GM20431 (cell line): ENCODE results near the gene NLRP4.
"Not testable (repeated sequence)": the region's sequence is repeated elsewhere in the genome, so short reads cannot be mapped to it uniquely, and the experiment has no call there.

ENCODE experiments used
- in situ Hi-C: fragments of 300-500 bp; cut with MseI, MboI; formaldehyde crosslinking; loops from one replicate; pipeline ENCODE4 v1.15.0; 2020; ENCODE audit warnings: low sequenced_read_pairs; ENCODE audit not compliant: unreplicated experiment

The NLRP4 gene

DNA sequence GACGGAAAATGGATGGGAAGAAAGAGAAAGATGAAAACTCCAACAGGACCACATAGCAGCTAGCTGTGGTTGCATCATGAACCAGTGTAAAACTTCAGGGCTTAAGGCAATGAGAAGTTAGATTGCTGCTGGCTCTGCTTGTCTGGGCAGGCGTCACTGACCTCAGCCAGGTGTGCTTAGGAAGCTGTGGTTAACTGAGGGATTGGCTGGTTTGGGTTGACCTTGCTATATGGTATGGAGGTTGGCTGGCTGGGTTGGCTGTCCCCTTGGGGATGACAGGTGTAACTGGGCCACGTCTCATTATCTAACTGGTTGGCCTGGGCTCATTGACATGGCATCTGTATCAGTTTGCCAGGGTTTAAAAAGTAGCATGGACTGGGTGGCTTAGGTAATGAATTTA lies 40.9 kb downstream of the NLRP4 start:
- in situ Hi-C loops, result no loop called here

- in situ Hi-C loops, result no loop called here
Observed at GRCh38 chr19:55882626-55883025, 46.3 kb downstream of the NLRP4 start.

GRCh38 chr19:55898911-55899310 lies 62.6 kb downstream of the NLRP4 start:
- in situ Hi-C loops, result no loop called here

- in situ Hi-C loops, result no loop called here
Observed at GRCh38 chr19:55901369-55902079, 65.2 kb downstream of the NLRP4 start.

GRCh38 chr19:55902080-55902751 lies 65.9 kb downstream of the NLRP4 start:
- in situ Hi-C loops, result no loop called here

- in situ Hi-C loops, result no loop called here
Observed at GRCh38 chr19:55907286-55907685, 70.9 kb downstream of the NLRP4 start.

- in situ Hi-C loops, result no loop called here
Observed at GRCh38 chr19:55907746-55908145, 71.4 kb downstream of the NLRP4 start.

GRCh38 chr19:55909801-55910200 lies 73.5 kb downstream of the NLRP4 start:
- in situ Hi-C loops, result no loop called here

DNA sequence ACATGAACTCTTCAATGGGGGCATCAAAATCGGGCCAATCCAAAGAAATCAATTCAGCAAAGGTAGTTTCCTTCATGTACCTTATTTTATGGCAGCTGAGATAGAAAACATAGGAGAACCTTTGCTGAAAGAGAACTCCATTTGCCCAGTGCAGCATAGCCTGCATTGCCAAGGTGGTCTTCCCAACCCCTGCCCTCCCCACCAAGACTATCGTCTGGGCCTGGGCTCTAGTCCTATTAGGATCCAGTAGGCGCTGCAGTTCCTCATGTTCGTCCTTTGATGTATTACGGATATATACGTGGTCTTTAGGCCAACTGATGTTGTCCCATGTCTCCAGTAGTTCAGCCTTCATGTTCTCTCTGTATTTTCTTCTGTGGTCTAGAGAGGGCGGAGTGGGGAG lies 76.6 kb downstream of the NLRP4 start:
- in situ Hi-C loops, result no loop called here

DNA sequence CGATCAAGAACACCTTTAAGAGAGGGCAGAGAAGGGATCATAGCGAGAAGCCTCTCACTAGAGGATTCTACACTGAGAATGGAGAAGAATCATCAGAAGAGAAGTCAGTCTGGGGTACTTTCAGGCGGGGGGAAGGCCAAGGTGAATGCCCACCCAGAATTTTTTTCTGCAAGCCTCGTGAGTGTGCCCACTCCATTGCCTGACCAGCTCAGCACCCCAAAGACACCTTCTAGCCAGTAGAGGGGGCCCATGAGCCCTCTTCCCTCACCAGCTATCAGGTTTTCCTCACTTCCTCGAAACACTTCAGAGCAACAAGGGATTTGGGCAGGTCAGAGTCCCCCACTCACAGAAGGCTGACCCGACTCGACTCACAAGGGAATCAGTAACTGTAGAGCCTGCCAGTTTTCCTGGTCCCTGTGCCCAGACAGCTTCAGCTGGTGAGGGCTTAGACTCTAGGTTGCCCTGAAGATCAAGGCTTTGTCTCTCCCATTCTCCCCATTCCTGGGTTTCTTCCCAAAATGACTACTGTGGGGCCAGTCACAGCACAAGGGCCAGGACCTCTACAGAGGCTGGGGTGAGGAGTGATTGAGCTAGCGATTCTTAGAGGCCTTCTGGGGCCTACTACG lies 77.4 kb downstream of the NLRP4 start:
- in situ Hi-C loops, result no loop called here

DNA sequence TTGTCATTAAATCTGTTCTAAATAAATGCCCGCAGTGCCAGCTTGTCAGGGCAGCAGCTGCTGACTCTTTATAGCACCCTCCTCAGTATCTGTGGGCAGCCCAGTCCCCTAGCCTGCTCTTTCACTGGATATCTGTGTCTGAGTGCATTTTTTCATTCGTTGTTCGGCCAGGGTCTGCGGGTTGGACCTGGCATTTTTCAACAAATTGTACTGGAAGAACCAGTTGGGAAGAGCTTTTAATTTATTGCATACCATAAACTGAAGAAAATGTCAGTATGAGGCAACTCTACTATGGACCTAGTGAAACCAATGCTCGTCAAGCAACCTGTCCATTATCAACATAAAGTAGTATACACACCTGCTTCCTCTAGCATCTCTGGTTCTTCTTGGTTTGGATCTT lies 87.2 kb downstream of the NLRP4 start:
- in situ Hi-C loops, result no loop called here

- in situ Hi-C loops, result no loop called here
Observed at GRCh38 chr19:55927991-55928390, 91.7 kb downstream of the NLRP4 start.

DNA sequence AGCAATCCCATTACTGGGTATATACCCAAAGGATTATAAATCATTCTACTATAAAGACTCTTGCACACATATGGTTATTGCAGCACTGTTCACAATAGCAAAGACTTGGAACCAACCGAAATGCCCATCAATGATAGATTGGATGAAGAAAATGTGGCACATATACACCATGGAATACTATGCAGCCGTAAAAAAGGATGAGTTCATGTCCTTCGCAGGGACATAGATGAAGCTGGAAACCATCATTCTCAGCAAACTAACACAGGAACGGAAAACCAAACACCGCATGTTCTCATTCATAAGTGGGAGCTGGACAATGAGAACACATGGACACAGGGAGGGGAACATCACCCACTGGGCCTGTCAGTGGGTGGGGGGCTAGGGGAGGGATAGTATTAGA lies 92.9 kb downstream of the NLRP4 start:
- in situ Hi-C loops, result not testable (repeated sequence)

DNA sequence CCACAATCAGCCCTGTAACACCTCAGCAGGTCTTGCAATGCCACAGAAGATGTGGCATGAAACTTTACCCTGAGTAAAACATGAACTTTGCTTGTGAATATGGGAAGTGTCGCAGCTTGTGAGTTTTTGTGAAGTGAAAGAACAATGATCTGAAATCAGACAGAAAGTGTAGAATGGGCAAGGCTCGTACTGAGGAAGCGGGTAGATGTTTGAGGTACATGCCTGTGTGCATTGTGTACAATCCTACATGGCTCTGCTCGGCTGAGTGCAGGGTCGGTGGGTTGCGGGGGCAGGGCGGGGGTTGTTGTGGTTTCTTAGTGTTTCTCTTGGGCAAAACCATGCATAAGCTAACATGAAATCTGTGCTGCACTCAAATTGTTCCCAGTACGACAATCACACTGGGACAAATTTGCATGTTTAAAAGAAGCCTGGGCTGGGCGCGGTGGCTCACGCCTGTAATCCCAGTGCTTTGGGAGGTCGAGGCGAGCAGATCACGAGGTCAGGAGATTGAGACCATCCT lies 94.7 kb downstream of the NLRP4 start:
- in situ Hi-C loops, result no loop called here
